ENCODE measurements around the gene HSD17B8. TPM values are rescaled to one million over a fixed set of nuclear protein-coding genes. Genes with fewer than 3 reads are reported as not detected.
A peak's percentile ranks its signal among the peaks of the same experiment; 100 is the strongest.

The HSD17B8 gene
- total RNA-seq, 2 experiments from 2014 or later: 11.0 to 13.6 TPM

DNA sequence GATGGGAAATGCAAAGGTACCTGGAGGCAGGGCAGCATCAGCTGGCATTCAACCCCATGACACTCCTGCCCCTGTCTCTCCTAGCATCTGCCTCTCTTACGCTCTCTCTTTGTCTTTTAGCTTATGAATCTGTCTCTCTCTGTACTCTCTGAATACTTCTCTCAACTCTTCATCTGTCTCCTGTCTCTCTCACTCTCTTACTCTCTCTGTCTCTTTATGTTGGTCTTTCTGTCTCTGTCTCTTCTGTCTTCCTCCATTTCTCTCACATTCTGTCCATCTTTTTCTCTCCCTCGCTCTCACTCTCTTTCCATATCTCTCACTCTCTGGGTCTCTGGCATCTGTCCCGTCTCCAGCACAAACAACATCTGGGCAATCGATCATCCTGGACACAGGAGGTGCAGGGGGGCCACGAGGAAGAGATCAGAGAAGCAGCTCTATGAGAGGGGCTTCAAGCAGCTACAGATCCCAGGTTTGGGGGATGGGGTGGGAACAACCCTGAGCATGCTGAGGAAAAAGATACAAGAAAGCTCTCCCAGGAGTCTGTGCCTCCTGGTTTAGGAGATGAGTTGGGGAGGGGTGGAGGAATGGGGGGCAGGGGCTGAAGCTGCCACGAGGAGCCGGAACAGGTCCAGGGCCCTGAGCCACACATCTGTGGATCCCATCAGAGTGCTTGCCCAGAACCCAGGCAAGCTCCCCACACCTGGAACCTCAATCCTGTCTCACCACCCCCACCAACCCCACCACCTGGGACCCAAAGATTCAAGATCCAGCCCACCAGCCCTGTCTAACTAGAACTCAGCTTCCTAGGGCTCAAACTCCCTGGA lies 14.6 kb upstream of the HSD17B8 start:
- H3K9me3 Mint-ChIP-seq: no peaks in the 10 kb centered on the region
- DNase-seq: no peak
- POLR2A ChIA-PET: no interaction called here
- peaks cover 10% of the 10 kb centered on the region for H3K4me1 Mint-ChIP-seq
- peaks cover 16% of the 10 kb centered on the region for H3K36me3 Mint-ChIP-seq (ENCODE audit: low read depth)
- H3K27me3 Mint-ChIP-seq: peaks cover 41% of the 10 kb centered on the region
- no peak overlapping the region for H3K4me3 Mint-ChIP-seq
- CTCF ChIA-PET: interaction anchor here (0.6 kb wide), 1 partner anchor 51 kb away, joined by 3 read pairs; no protein-coding TSS in a partner anchor
- no peak overlapping the region for H3K27ac Mint-ChIP-seq

- H3K9me3 Mint-ChIP-seq: no peaks in the 10 kb centered on the region
- H3K27me3 Mint-ChIP-seq: peaks cover 41% of the 10 kb centered on the region
- peaks cover 21% of the 10 kb centered on the region for H3K36me3 Mint-ChIP-seq (ENCODE audit: low read depth)
- H3K4me1 Mint-ChIP-seq: peaks cover 10% of the 10 kb centered on the region
- no peak overlapping the region for H3K4me3 Mint-ChIP-seq
- no peak overlapping the region for H3K27ac Mint-ChIP-seq
- no peak for DNase-seq
- POLR2A ChIA-PET: no interaction called here
- CTCF ChIA-PET: no interaction called here
Measured at GRCh38 chr6:33190504-33191107, 13.8 kb upstream of the HSD17B8 start.

DNA sequence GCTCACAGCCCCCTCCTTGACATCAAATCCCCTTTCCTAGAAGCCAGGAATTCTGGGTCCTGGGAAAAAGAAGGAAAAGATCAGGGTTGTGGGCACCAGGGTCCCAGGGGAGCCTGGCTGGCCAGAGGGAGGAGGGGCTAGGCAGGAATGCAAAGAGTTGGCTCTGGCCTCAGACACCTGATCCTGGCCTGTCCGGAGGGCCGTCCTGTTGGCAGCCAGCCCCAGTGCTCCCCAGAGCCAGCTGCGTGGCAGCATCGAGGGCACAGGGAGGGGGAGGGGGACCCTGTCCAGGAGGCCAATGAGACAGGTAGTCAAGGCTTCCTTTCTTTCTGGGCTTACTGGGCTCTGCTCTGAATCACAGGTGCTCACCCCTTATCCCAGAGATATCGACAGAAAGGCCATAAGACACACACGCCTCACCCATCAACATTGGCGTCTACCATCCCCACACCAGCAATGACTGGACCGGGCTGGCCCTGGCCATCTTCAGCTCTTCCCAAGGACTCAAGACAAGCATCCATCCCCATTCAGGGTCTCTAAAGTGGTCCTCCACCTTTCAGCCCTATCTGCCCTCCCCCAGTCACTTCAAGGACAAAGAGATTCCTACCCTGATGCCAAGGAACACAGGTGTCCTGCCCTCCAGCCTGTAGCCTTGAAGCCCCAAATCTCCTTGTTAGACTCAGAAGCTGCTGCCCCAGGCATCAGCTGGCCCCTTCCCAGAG lies 12.9 kb upstream of the HSD17B8 start:
- H3K27ac Mint-ChIP-seq: no peak overlapping the region
- DNase-seq: no peak
- H3K4me3 Mint-ChIP-seq: no peak overlapping the region
- H3K4me1 Mint-ChIP-seq: peaks cover 10% of the 10 kb centered on the region
- POLR2A ChIA-PET: no interaction called here
- CTCF ChIA-PET: interaction anchor here (0.5 to 1.2 kb wide), 2 partner anchors 56 to 188 kb away, joined by 5 to 7 read pairs; no protein-coding TSS in a partner anchor
- no peaks in the 10 kb centered on the region for H3K9me3 Mint-ChIP-seq
- peaks cover 40% of the 10 kb centered on the region for H3K27me3 Mint-ChIP-seq
- peaks cover 31% of the 10 kb centered on the region for H3K36me3 Mint-ChIP-seq (ENCODE audit: low read depth)

DNA sequence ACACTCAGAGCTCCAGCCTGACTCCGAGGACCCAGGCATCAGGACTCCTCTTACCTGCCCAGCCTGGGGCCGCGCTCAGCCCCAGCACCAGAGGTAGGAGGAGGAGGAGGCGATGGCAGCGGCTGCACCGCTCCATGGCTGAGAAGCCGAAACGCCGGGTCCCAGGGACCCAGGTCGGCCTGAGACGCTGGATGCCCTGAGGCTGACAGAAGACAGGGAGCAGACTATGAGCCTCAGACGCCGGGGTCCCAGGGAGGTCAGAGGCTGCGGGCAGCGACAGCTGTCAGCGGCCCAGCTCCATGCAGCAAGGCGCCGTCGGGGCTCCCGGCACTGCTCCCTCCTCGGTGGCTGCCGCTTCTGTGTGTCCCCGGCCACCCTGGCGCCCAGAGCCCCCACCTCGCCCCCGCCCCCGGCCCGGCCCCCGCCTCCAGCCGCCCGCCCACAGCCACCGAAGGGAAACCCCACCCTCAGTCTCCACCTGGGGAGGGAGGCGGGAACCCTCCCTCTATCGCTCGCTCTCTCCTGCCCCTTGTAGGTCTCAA lies 12.3 kb upstream of the HSD17B8 start, which contains the start of gene COL11A2:
COL11A2 (minus strand) TSS at position 363 of the 542 bp plus-strand sequence; CDS start at position 136, 227 bp downstream.
- ChIA-PET CTCF (interaction anchor here (0.5 to 1.2 kb wide), 2 partner anchors 56 to 187 kb away, joined by 5 to 7 read pairs; no protein-coding TSS in a partner anchor), POLR2A (no interaction called here)
- DNase-seq: no peak
- Mint-ChIP-seq H3K9me3 (no peaks in the 10 kb centered on the region), H3K4me3 (no peak within 1 kb of the TSS), H3K27ac (no peak within 1 kb of the TSS), H3K36me3 (ENCODE audit: low read depth) (peaks cover 32% of the 10 kb centered on the region), H3K27me3 (peaks cover 36% of the 10 kb centered on the region), H3K4me1 (peaks cover 11% of the 10 kb centered on the region)

- Mint-ChIP-seq H3K27ac (no peak overlapping the region), H3K9me3 (no peaks in the 10 kb centered on the region), H3K4me3 (no peak overlapping the region), H3K4me1 (peaks cover 18% of the 10 kb centered on the region), H3K27me3 (peaks cover 33% of the 10 kb centered on the region), H3K36me3 (ENCODE audit: low read depth) (peaks cover 32% of the 10 kb centered on the region)
- POLR2A ChIA-PET: no interaction called here
- CTCF ChIA-PET: interaction anchor here (2.4 kb wide), 1 partner anchor 56 kb away, joined by 9 read pairs; no protein-coding TSS in a partner anchor
- no peak for DNase-seq
Measured at GRCh38 chr6:33192671-33193602, 11.5 kb upstream of the HSD17B8 start.

- ChIA-PET POLR2A (no interaction called here), CTCF (interaction anchor here (1.1 to 2.4 kb wide), 2 partner anchors 20 to 55 kb away, joined by 3 to 9 read pairs; no protein-coding TSS in a partner anchor)
- H3K27ac Mint-ChIP-seq: no peak overlapping the region
- H3K36me3 Mint-ChIP-seq (ENCODE audit: low read depth): peaks cover 32% of the 10 kb centered on the region
- peaks cover 31% of the 10 kb centered on the region for H3K27me3 Mint-ChIP-seq
- H3K4me1 Mint-ChIP-seq: peaks cover 25% of the 10 kb centered on the region
- no peak overlapping the region for H3K4me3 Mint-ChIP-seq
- H3K9me3 Mint-ChIP-seq: no peaks in the 10 kb centered on the region
- DNase-seq: no peak
Measured at GRCh38 chr6:33193619-33194018, 10.8 kb upstream of the HSD17B8 start.

DNA sequence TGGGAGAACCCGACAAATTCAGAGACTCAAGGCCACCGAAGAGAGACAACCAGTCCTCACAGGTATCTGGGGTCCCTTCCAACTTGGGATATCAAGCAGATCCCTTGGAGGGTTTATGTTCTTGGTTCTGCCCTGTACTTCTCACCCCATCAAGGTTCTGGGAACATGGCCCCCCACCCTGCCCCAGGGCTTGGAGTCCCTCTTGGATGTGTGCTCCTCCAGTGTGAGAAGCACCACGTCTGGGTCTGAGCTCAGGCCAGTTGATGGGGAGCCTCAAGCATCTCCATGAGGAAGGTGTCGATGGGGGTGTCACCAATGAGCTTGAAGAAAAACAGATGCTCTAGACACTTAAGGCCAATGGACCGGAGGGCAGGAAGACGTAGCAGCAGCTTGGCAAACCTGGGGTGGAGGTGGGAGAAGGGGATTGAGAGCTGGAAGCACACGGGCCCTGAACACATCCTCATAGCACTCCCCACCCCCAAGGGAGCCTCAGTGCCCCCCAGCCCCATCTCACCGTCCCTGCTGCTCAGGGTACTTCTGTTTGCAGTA lies 9.9 kb upstream of the HSD17B8 start:
- DNase-seq: no peak
- H3K9me3 Mint-ChIP-seq: no peaks in the 10 kb centered on the region
- peaks cover 30% of the 10 kb centered on the region for H3K27me3 Mint-ChIP-seq
- no peak overlapping the region for H3K4me3 Mint-ChIP-seq
- no peak overlapping the region for H3K27ac Mint-ChIP-seq
- POLR2A ChIA-PET: no interaction called here
- H3K4me1 Mint-ChIP-seq: peaks cover 33% of the 10 kb centered on the region
- CTCF ChIA-PET: interaction anchor here (1.1 to 2.4 kb wide), 4 partner anchors 11 to 150 kb away, joined by 3 to 9 read pairs (median 4); no protein-coding TSS in a partner anchor
- peaks cover 32% of the 10 kb centered on the region for H3K36me3 Mint-ChIP-seq (ENCODE audit: low read depth)

- no peak overlapping the region for H3K27ac Mint-ChIP-seq
- no peak overlapping the region for H3K4me3 Mint-ChIP-seq
- ChIA-PET POLR2A (no interaction called here), CTCF (interaction anchor here (1.2 to 2.4 kb wide), 3 partner anchors 12 to 149 kb away, joined by 3 to 9 read pairs (median 6); no protein-coding TSS in a partner anchor)
- H3K9me3 Mint-ChIP-seq: no peaks in the 10 kb centered on the region
- H3K27me3 Mint-ChIP-seq: peaks cover 24% of the 10 kb centered on the region
- DNase-seq: no peak
- peaks cover 33% of the 10 kb centered on the region for H3K36me3 Mint-ChIP-seq (ENCODE audit: low read depth)
- peaks cover 35% of the 10 kb centered on the region for H3K4me1 Mint-ChIP-seq
Measured at GRCh38 chr6:33195304-33196165, 8.9 kb upstream of the HSD17B8 start.

GRCh38 chr6:33197431-33198048 lies 6.9 kb upstream of the HSD17B8 start:
- DNase-seq: peak; percentile 54
- POLR2A ChIA-PET: interaction anchor here (0.5 kb wide), 1 partner anchor 366 kb away, joined by 4 read pairs; no protein-coding TSS in a partner anchor
- Mint-ChIP-seq H3K36me3 (ENCODE audit: low read depth) (peaks cover 52% of the 10 kb centered on the region), H3K4me1 (peaks cover 48% of the 10 kb centered on the region), H3K4me3 (peak overlapping the region; percentile 100), H3K27ac (peak overlapping the region; percentile 83), H3K9me3 (no peaks in the 10 kb centered on the region), H3K27me3 (peaks cover 8% of the 10 kb centered on the region)
- CTCF ChIA-PET: interaction anchor here (0.5 to 2.2 kb wide), 17 partner anchors 11 to 516 kb away, joined by 3 to 10 read pairs (median 4); partner anchors contain the start of genes B3GALT4 and RING1

DNA sequence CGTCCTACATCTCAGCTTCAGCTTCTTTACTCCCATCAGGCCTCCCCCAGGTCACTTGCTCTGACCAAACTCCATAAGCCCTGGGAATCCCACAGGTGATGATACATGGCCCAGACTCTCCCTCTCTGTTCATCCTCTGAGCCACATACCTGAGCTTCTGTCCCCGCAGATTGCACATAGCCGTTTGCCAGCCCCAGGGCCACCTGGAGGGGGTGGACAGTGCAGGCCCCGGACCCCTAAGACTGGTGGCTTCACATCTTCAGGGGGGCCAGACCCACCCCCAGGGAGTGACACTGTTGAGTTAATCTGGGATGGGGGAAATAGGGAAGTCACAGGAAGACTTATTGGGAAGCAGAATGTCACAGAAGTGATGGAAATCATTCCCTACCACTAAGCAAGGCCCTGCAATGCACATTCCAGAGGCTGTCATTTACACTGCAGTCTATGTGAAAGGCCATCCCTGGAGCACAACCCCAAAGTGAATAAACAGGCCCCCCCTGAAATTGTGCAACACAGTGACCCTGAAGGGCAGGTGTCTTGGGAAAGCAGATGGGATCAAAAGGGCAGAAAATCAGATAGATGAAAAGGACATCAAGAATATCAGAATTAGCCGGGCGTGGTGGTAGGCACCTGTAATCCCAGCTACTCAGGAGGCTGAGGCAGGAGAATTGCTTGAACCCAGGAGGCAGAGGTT lies 6.1 kb upstream of the HSD17B8 start:
- Mint-ChIP-seq H3K36me3 (ENCODE audit: low read depth) (peaks cover 57% of the 10 kb centered on the region), H3K27ac (peak overlapping the region; percentile 83), H3K4me1 (peaks cover 52% of the 10 kb centered on the region), H3K4me3 (peak overlapping the region; percentile 100), H3K9me3 (no peaks in the 10 kb centered on the region), H3K27me3 (peaks cover 3% of the 10 kb centered on the region)
- POLR2A ChIA-PET: no interaction called here
- no peak for DNase-seq
- CTCF ChIA-PET: interaction anchor here (0.6 to 2.2 kb wide), 17 partner anchors 10 to 337 kb away, joined by 3 to 10 read pairs (median 5); partner anchors contain the start of genes B3GALT4 and RING1
